Activated CD8-positive, alpha-beta T cell treated with anti-CD3 and anti-CD28 coated beads for 36 hours (primary cell): ENCODE data around the gene WSCD2. TPM values are rescaled to one million over a fixed set of nuclear protein-coding genes. Genes with fewer than 3 reads are reported as not detected.

Experiments
- ATAC-seq: fragments of 200-7000 bp; cut with Tn5 transposase; one replicate; pipeline ENCODE4 v1.10.0; 2021; ENCODE audit warnings: mild to moderate bottlenecking, moderate library complexity
- CTCF ChIA-PET: fragments of 350-600 bp; sonication (Branson Sonifier 250); formaldehyde crosslinking; loops from one replicate; lab custom pipeline; 2021; ENCODE audit warnings: antibody characterized with exemption; lab: Charles Lee
- POLR2A ChIA-PET: fragments of 350-600 bp; sonication (Branson Sonifier 250); formaldehyde crosslinking; loops from one replicate; lab custom pipeline; 2021; ENCODE audit warnings: antibody characterized with exemption; lab: Charles Lee
- DNase-seq: peaks from one replicate; pipeline ENCODE4 v3.0.0-alpha.2; 2020
- H3K27ac Mint-ChIP-seq: one replicate; pipeline ENCODE4 v1.8.0; 2021; ENCODE audit warnings: mild to moderate bottlenecking, mixed read lengths
- H3K27me3 Mint-ChIP-seq: one replicate; pipeline ENCODE4 v1.8.0; 2021; ENCODE audit warnings: mixed read lengths
- H3K36me3 Mint-ChIP-seq: one replicate; pipeline ENCODE4 v1.8.0; 2021; ENCODE audit warnings: low read depth, mixed read lengths
- H3K4me1 Mint-ChIP-seq: one replicate; pipeline ENCODE4 v1.8.0; 2021; ENCODE audit warnings: low read depth, mixed read lengths
- H3K4me3 Mint-ChIP-seq: one replicate; pipeline ENCODE4 v1.8.0; 2021; ENCODE audit warnings: mild to moderate bottlenecking, moderate library complexity, mixed read lengths
- H3K9me3 Mint-ChIP-seq: one replicate; pipeline ENCODE4 v1.8.0; 2021; ENCODE audit warnings: mixed read lengths
- CTCF ChIP-seq: fragments of 200-600 bp; IDR thresholded peaks from one replicate; pipeline ENCODE4 v1.8.0; 2022; ENCODE audit warnings: antibody characterized with exemption, mild to moderate bottlenecking
- intact Hi-C: fragments of 100-400 bp; cut with micrococcal nuclease; formaldehyde crosslinking; loops from one replicate; pipeline ENCODE4 v1.10.0; 2022
- total RNA-seq, 2 experiments: library from RNA; stranded (reverse); gene quantifications; one replicate each; pipeline ENCODE4 v1.2.3, GENCODE V29; 2021

Gene WSCD2
- total RNA-seq, 2 experiments from 2014 or later, result not detected

- TF ChIP-seq CTCF, result no peak
- H3K36me3 Mint-ChIP-seq, result no peaks in the 10 kb centered on the region
- no peaks in the 10 kb centered on the region for H3K9me3 Mint-ChIP-seq
- no peaks in the 10 kb centered on the region for H3K27me3 Mint-ChIP-seq
- DNase-seq, result no peak
- no peaks in the 10 kb centered on the region for H3K4me1 Mint-ChIP-seq
- no peak overlapping the region for H3K27ac Mint-ChIP-seq
- CTCF ChIA-PET, result interaction anchor here (1.5 to 1.7 kb wide), 2 partner anchors 12 kb away, joined by 3 to 4 read pairs; no protein-coding TSS in a partner anchor
- POLR2A ChIA-PET, result interaction anchor here (0.6 kb wide), 1 partner anchor 284 kb away, joined by 3 read pairs; no protein-coding TSS in a partner anchor
- no peak for ATAC-seq
- intact Hi-C loops, result loop anchor here (10.0 kb wide), 1 partner anchor 187 kb away; no protein-coding TSS in a partner anchor
- H3K4me3 Mint-ChIP-seq, result no peak overlapping the region
These were observed 53.0 kb downstream of the WSCD2 start for GRCh38 chr12:108182096-108182495.

GRCh38 chr12:108185002-108185401 is 55.9 kb downstream of the WSCD2 start:
- Mint-ChIP-seq H3K36me3 (no peaks in the 10 kb centered on the region), H3K9me3 (no peaks in the 10 kb centered on the region), H3K27me3 (peaks cover 1% of the 10 kb centered on the region), H3K4me3 (no peak overlapping the region), H3K27ac (no peak overlapping the region), H3K4me1 (no peaks in the 10 kb centered on the region)
- POLR2A ChIA-PET, result interaction anchor here (1.0 kb wide), 1 partner anchor 242 kb away, joined by 3 read pairs; no protein-coding TSS in a partner anchor
- DNase-seq (no peak), ATAC-seq (no peak)
- intact Hi-C loops, result loop anchor here (10.0 kb wide), 1 partner anchor 190 kb away; no protein-coding TSS in a partner anchor
- no peak for TF ChIP-seq CTCF
- CTCF ChIA-PET, result interaction anchor here (1.1 kb wide), 1 partner anchor 11 kb away, joined by 3 read pairs; no protein-coding TSS in a partner anchor

GRCh38 chr12:108187831-108188230 is 58.7 kb downstream of the WSCD2 start:
- H3K27me3 Mint-ChIP-seq, result peaks cover 6% of the 10 kb centered on the region
- CTCF ChIA-PET, result no interaction called here
- POLR2A ChIA-PET, result no interaction called here

GRCh38 chr12:108190529-108190928 is 61.4 kb downstream of the WSCD2 start:
- no peaks in the 10 kb centered on the region for H3K4me1 Mint-ChIP-seq
- no peak for TF ChIP-seq CTCF
- intact Hi-C loops, result no loop called here
- ChIA-PET POLR2A (no interaction called here), CTCF (interaction anchor here (1.1 kb wide), 1 partner anchor 200 kb away, joined by 5 read pairs; no protein-coding TSS in a partner anchor)
- no peak overlapping the region for H3K27ac Mint-ChIP-seq
- no peak for DNase-seq
- H3K27me3 Mint-ChIP-seq, result peaks cover 12% of the 10 kb centered on the region
- H3K36me3 Mint-ChIP-seq, result no peaks in the 10 kb centered on the region
- no peak overlapping the region for H3K4me3 Mint-ChIP-seq
- H3K9me3 Mint-ChIP-seq, result no peaks in the 10 kb centered on the region
- ATAC-seq, result no peak

More at GRCh38 chr12:108187831-108188230, 58.7 kb downstream of the WSCD2 start:
- Mint-ChIP-seq H3K9me3 (no peaks in the 10 kb centered on the region), H3K27ac (no peak overlapping the region), H3K4me3 (no peak overlapping the region), H3K4me1 (no peaks in the 10 kb centered on the region), H3K36me3 (no peaks in the 10 kb centered on the region)
- intact Hi-C loops, result loop anchor here (10.0 kb wide), 1 partner anchor 193 kb away; no protein-coding TSS in a partner anchor
- no peak for DNase-seq
- ATAC-seq, result no peak
- TF ChIP-seq CTCF, result no peak

GRCh38 chr12:108191086-108191485 is 62.0 kb downstream of the WSCD2 start:
- no peak for TF ChIP-seq CTCF
- Mint-ChIP-seq H3K4me1 (no peaks in the 10 kb centered on the region), H3K4me3 (no peak overlapping the region), H3K27ac (no peak overlapping the region), H3K36me3 (no peaks in the 10 kb centered on the region), H3K27me3 (peaks cover 12% of the 10 kb centered on the region), H3K9me3 (no peaks in the 10 kb centered on the region)
- ChIA-PET POLR2A (no interaction called here), CTCF (interaction anchor here (1.1 kb wide), 1 partner anchor 201 kb away, joined by 5 read pairs; no protein-coding TSS in a partner anchor)
- DNase-seq (no peak), ATAC-seq (no peak)
- intact Hi-C loops, result no loop called here
